SU-DHL-6 (cell line): ENCODE results near the gene TSPY3.
"Not testable (repeated sequence)": the region's sequence is repeated elsewhere in the genome, so short reads cannot be mapped to it uniquely, and the experiment has no call there.

Source experiments
- H2AFZ ChIP-seq: fragments of 200-600 bp; sonication (generic); 2 replicates; pipeline ENCODE4 v1.6.1; 2014; ENCODE audit warnings: low read depth, mild to moderate bottlenecking, moderate library complexity, mixed read lengths, antibody characterized with exemption, low read length; ENCODE audit not compliant: severe bottlenecking
- H3F3A ChIP-seq: fragments of 200-600 bp; shearing (Covaris generic); 2 replicates; pipeline ENCODE4 v1.6.0; 2016; ENCODE audit warnings: antibody characterized with exemption, mild to moderate bottlenecking; ENCODE audit not compliant: insufficient read depth
- H3K27ac ChIP-seq: fragments of 200-600 bp; sonication (generic); 2 replicates; pipeline ENCODE4 v1.5.1; 2016; ENCODE audit warnings: low read depth, mild to moderate bottlenecking, low read length, moderate library complexity, mixed read lengths
- H3K27me3 ChIP-seq: fragments of 200-600 bp; sonication (generic), shearing (Covaris generic); 2 replicates; pipeline ENCODE4 v1.6.0; 2014; ENCODE audit warnings: mild to moderate bottlenecking, low read length
- H3K36me3 ChIP-seq: fragments of 200-600 bp; sonication (generic); 2 replicates; pipeline ENCODE4 v1.6.1; 2014; ENCODE audit warnings: mild to moderate bottlenecking, low read length, mixed read lengths
- H3K4me2 ChIP-seq: fragments of 300-600, 200-600 bp; shearing (Covaris generic), sonication (generic); 2 replicates; pipeline ENCODE4 v1.6.0; 2014; ENCODE audit warnings: low read length, low read depth, mild to moderate bottlenecking; ENCODE audit not compliant: poor library complexity, severe bottlenecking
- H3K4me3 ChIP-seq: fragments of 200-600 bp; sonication (generic); 2 replicates; pipeline ENCODE4 v1.5.1; 2014; ENCODE audit warnings: antibody characterized with exemption, low read length, mild to moderate bottlenecking, mixed read lengths; ENCODE audit not compliant: insufficient read depth, poor library complexity, severe bottlenecking
- H3K79me2 ChIP-seq: fragments of 200-600 bp; sonication (generic); 2 replicates; pipeline ENCODE4 v1.6.1; 2014; ENCODE audit warnings: mild to moderate bottlenecking, low read length, moderate library complexity; ENCODE audit not compliant: insufficient read depth
- H3K9ac ChIP-seq: fragments of 200-600 bp; sonication (generic); 2 replicates; pipeline ENCODE4 v1.7.0; 2014; ENCODE audit warnings: mild to moderate bottlenecking, low read length
- H3K9me2 ChIP-seq: fragments of 200-600 bp; sonication (generic); replicated peaks from 2 replicates; pipeline ENCODE4 v1.6.1; 2014; ENCODE audit warnings: low read length; ENCODE audit not compliant: insufficient read depth
- H3K9me3 ChIP-seq: fragments of 200-600 bp; sonication (generic); 2 replicates; pipeline ENCODE4 v1.6.1; 2014; ENCODE audit warnings: low read length, mixed read lengths; ENCODE audit not compliant: insufficient read depth
- H4K20me1 ChIP-seq: fragments of 200-600 bp; sonication (generic); 2 replicates; pipeline ENCODE4 v1.6.1; 2014; ENCODE audit warnings: low read depth, mild to moderate bottlenecking, antibody characterized with exemption, low read length, moderate library complexity, mixed read lengths

Gene TSPY3, protein sequence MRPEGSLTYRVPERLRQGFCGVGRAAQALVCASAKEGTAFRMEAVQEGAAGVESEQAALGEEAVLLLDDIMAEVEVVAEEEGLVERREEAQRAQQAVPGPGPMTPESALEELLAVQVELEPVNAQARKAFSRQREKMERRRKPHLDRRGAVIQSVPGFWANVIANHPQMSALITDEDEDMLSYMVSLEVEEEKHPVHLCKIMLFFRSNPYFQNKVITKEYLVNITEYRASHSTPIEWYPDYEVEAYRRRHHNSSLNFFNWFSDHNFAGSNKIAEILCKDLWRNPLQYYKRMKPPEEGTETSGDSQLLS

DNA sequence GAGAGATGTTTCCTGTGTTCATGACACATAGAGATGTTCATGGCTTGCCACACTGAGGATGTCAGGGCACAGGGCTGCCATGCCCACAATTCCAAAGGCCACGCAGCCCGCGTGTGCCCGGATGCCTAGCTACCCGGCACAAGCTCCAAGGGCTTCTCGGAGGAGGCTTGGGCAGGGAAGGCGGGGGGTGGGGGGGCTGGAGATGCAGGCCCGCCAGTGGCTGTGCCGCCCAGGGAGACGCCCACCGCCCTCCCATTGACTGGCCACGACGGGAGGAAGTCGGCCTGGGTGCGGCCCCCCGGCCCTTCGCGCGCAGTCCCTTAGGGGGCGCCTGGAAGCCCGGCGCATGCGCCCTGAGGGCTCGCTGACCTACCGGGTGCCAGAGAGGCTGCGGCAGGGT lies at the start of gene TSPY3:
TSPY3 (plus strand) TSS at position 301 of the 400 bp plus-strand sequence; CDS start at position 347, 46 bp downstream.
- not testable (repeated sequence) for H3F3A ChIP-seq, H3K36me3 ChIP-seq, H4K20me1 ChIP-seq, H3K27ac ChIP-seq, H3K79me2 ChIP-seq, H3K9me3 ChIP-seq, H2AFZ ChIP-seq, H3K9me2 ChIP-seq, H3K27me3 ChIP-seq, H3K4me2 ChIP-seq, H3K4me3 ChIP-seq, H3K9ac ChIP-seq

DNA sequence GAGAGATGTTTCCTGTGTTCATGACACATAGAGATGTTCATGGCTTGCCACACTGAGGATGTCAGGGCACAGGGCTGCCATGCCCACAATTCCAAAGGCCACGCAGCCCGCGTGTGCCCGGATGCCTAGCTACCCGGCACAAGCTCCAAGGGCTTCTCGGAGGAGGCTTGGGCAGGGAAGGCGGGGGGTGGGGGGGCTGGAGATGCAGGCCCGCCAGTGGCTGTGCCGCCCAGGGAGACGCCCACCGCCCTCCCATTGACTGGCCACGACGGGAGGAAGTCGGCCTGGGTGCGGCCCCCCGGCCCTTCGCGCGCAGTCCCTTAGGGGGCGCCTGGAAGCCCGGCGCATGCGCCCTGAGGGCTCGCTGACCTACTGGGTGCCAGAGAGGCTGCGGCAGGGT lies 40.7 kb upstream of the TSPY3 start, which contains the start of gene TSPY8:
TSPY8 (plus strand) TSS at position 301 of the 400 bp plus-strand sequence; CDS start at position 347, 46 bp downstream.
- H3K9me2 ChIP-seq, H4K20me1 ChIP-seq, H3F3A ChIP-seq, H2AFZ ChIP-seq, H3K36me3 ChIP-seq, H3K79me2 ChIP-seq, H3K4me3 ChIP-seq, H3K4me2 ChIP-seq, H3K9ac ChIP-seq, H3K9me3 ChIP-seq, H3K27me3 ChIP-seq, H3K27ac ChIP-seq: not testable (repeated sequence)

DNA sequence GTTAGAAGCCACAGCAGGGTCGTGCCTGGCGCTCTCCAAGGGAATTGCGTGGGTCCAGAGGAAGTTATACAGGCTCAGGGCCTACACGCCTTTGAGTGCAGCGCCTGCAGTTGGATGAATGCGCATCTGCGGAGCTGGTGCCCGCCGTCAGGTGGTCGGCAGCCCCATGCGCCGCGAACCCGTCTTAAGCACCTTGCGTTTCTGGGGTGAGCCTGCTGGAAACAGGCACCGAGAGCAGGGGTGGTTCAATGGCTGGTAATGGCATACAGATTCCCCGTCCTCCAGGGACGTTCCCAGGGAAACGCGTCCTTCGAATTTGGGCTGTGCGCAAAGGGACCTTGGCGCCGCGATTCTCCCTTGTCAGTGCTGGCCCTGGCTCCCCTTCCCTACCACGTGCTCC lies 1.7 kb upstream of the TSPY3 start:
- not testable (repeated sequence) for H3K27me3 ChIP-seq, H3K36me3 ChIP-seq, H3K9me3 ChIP-seq, H4K20me1 ChIP-seq, H3K27ac ChIP-seq, H3K4me3 ChIP-seq, H3K4me2 ChIP-seq, H3K9me2 ChIP-seq, H3F3A ChIP-seq, H3K9ac ChIP-seq, H2AFZ ChIP-seq, H3K79me2 ChIP-seq
